Lung (tissue), 16 donors: ENCODE results near the gene HSPB2. TPM values are rescaled to one million over a fixed set of nuclear protein-coding genes. Genes with fewer than 3 reads are reported as not detected.
A peak's percentile ranks its signal among the peaks of the same experiment; 100 is the strongest.

Source experiments
- ATAC-seq: fragments of 200-7000 bp; cut with Tn5 transposase; one replicate; pipeline ENCODE4 v1.9.1; 2020; ENCODE audit warnings: moderate number of reproducible peaks; ENCODE audit not compliant: insufficient read depth, low FRiP score
- DNase-seq, 3 donors: peaks; one replicate each; pipeline ENCODE4 v3.0.0-alpha.2; 2013 to 2017
- H3K27ac ChIP-seq, 2 donors: one replicate each; pipeline ENCODE4 v1.5.1; 2013; ENCODE audit warnings: mild to moderate bottlenecking in 2 of 2, moderate library complexity in 2 of 2, control low read depth in 1 of 2, inconsistent platforms in 1 of 2, low read depth in 1 of 2, low read length in 1 of 2
- H3K27me3 ChIP-seq, 3 donors: one replicate each; pipeline ENCODE4 v1.5.1; 2013; ENCODE audit warnings: low read length in 2 of 3; ENCODE audit not compliant: control insufficient read depth in 3 of 3, insufficient read depth in 3 of 3
- H3K36me3 ChIP-seq, 4 donors: one replicate each; pipeline ENCODE4 v1.5.1; 2013; ENCODE audit warnings: low read length in 4 of 4, mild to moderate bottlenecking in 1 of 4, moderate library complexity in 1 of 4; ENCODE audit not compliant: control insufficient read depth in 4 of 4, insufficient read depth in 4 of 4
- H3K4me1 ChIP-seq, 5 donors: one replicate each; pipeline ENCODE4 v1.5.1; 2013; ENCODE audit warnings: low read length in 5 of 5, mild to moderate bottlenecking in 2 of 5, moderate library complexity in 1 of 5; ENCODE audit not compliant: control insufficient read depth in 5 of 5, insufficient read depth in 5 of 5
- H3K4me3 ChIP-seq: one replicate; pipeline ENCODE4 v1.5.1; 2013; ENCODE audit warnings: mild to moderate bottlenecking, control low read depth, moderate library complexity
- H3K9ac ChIP-seq, 2 donors: one replicate each; pipeline ENCODE4 v1.5.1; 2013; ENCODE audit warnings: low read length in 2 of 2, control low read depth in 1 of 2; ENCODE audit not compliant: insufficient read depth in 1 of 2
- H3K9me3 ChIP-seq, 4 donors: one replicate each; pipeline ENCODE4 v1.5.1; 2013; ENCODE audit warnings: low read length in 3 of 4, mild to moderate bottlenecking in 1 of 4, moderate library complexity in 1 of 4; ENCODE audit not compliant: control insufficient read depth in 4 of 4, insufficient read depth in 3 of 4
- WGBS, 2 donors: extraction: QIAGEN DNeasy Blood & Tissue Kit; methylation state at CpG; one replicate each; pipeline ENCODE4 v1.1.7; 2013; 5-methylcytosine and 5-hydroxymethylcytosine counted together
- long read RNA-seq, 5 donors: transcript quantifications; one replicate each; lab custom pipeline, GENCODE V29; 2026
- polyA plus RNA-seq, 2 donors: library from polyadenylated mRNA; stranded (reverse); fragments of 200-250 nt; gene quantifications; one replicate each; pipeline ENCODE4 v1.2.1, GENCODE V29; 2013
- total RNA-seq, 2 donors: library from RNA; depleted of rRNA in 1 of 2; stranded (reverse); fragments of >200 nt in 1 of 2; gene quantifications; one replicate each; pipeline ENCODE4 v1.2.1, GENCODE V29; 2014 to 2021
- TF ChIP-seq, protein P1 (sequence below): IDR thresholded peaks from 2 replicates; pipeline ENCODE4 v1.5.1; 2012; ENCODE audit warnings: mild to moderate bottlenecking; ENCODE audit errors: control extremely low read depth, extremely low read depth
- donor health status: control.
- donor health status: control.
- donor health status: Bipolar disorder and iron deficiency.
- donor health status: healthy.
- donor health status: DM: yes; HTN: yes; CAD: no.

HSPB2 gene, protein sequence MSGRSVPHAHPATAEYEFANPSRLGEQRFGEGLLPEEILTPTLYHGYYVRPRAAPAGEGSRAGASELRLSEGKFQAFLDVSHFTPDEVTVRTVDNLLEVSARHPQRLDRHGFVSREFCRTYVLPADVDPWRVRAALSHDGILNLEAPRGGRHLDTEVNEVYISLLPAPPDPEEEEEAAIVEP
- total RNA-seq, result 1 to 10 TPM in 1 of 2 donors, under 1 TPM in 1; 0.65 to 4.8 TPM
- polyA plus RNA-seq, result 1 to 10 TPM; 2.9 to 5.4 TPM
- long read RNA-seq, donor 1, transcript HSPB2-201 (2 exons, 1,335 nt), result major isoform, 20 of 20 reads
- long read RNA-seq, donor 1, partial matches to known transcripts, result 0 of 20 reads
- long read RNA-seq, donor 1, other reads (novel, unspliced or antisense), result 0 of 20 reads
- long read RNA-seq, donor 2, transcript HSPB2-201 (2 exons, 1,335 nt), result major isoform, 11 of 11 reads
- long read RNA-seq, donor 2, partial matches to known transcripts, result 0 of 11 reads
- long read RNA-seq, donor 2, other reads (novel, unspliced or antisense), result 0 of 11 reads
- long read RNA-seq, donor 3, transcript HSPB2-201 (2 exons, 1,335 nt), result major isoform, 6 of 34 reads
- long read RNA-seq, donor 3, partial matches to known transcripts, result 0 of 34 reads
- long read RNA-seq, donor 3, other reads (novel, unspliced or antisense), result 28 of 34 reads
- long read RNA-seq, donor 4, transcript HSPB2-201 (2 exons, 1,335 nt), result major isoform, 7 of 7 reads
- long read RNA-seq, donor 4, partial matches to known transcripts, result 0 of 7 reads
- long read RNA-seq, donor 4, other reads (novel, unspliced or antisense), result 0 of 7 reads
- long read RNA-seq, donor 5, transcript HSPB2-201 (2 exons, 1,335 nt), result major isoform, 13 of 13 reads
- long read RNA-seq, donor 5, partial matches to known transcripts, result 0 of 13 reads
- long read RNA-seq, donor 5, other reads (novel, unspliced or antisense), result 0 of 13 reads

DNA sequence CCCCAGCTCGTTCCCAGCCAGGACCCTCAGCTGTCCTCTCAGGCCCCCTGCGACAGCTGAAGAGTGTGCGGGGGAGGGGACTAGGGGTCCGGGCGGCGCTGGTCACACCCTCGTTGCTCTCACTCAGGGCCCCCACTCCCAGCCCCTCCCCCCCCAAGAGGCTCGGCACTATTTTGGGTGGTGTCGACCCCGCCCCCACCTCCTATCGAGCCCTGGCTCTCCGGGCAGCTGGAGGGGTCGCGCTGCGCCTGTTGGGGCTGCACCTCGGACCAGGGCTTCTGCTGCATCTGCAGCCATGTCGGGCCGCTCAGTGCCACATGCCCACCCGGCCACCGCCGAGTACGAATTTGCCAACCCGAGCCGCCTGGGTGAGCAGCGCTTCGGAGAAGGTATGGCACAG, at the start of gene HSPB2:
HSPB2 (plus strand) TSS at position 200 of the 400 bp plus-strand sequence; CDS start at position 296, 96 bp downstream.
- H3K4me1 ChIP-seq, result peaks cover 0 to 32% (median 11%) of the 10 kb centered on the region in 5 donors
- ATAC-seq (no peak), DNase-seq (peak in 1 of 3 donors; percentile 57)
- WGBS, 2 donors, result 10 to 17% methylated on average over 25 to 26 of the region's 26 CpGs
- peaks cover 0 to 6% (median 0%) of the 10 kb centered on the region in 4 donors for H3K36me3 ChIP-seq
- H3K27me3 ChIP-seq, result no peaks in the 10 kb centered on the region
- peak within 1 kb of the TSS; percentile 56 to 71 for H3K9ac ChIP-seq
- H3K4me3 ChIP-seq, result peak within 1 kb of the TSS; percentile 41
- H3K27ac ChIP-seq, result peak within 1 kb of the TSS; percentile 86 to 97
- TF ChIP-seq, protein P1, sequence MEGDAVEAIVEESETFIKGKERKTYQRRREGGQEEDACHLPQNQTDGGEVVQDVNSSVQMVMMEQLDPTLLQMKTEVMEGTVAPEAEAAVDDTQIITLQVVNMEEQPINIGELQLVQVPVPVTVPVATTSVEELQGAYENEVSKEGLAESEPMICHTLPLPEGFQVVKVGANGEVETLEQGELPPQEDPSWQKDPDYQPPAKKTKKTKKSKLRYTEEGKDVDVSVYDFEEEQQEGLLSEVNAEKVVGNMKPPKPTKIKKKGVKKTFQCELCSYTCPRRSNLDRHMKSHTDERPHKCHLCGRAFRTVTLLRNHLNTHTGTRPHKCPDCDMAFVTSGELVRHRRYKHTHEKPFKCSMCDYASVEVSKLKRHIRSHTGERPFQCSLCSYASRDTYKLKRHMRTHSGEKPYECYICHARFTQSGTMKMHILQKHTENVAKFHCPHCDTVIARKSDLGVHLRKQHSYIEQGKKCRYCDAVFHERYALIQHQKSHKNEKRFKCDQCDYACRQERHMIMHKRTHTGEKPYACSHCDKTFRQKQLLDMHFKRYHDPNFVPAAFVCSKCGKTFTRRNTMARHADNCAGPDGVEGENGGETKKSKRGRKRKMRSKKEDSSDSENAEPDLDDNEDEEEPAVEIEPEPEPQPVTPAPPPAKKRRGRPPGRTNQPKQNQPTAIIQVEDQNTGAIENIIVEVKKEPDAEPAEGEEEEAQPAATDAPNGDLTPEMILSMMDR, result no peak
- H3K9me3 ChIP-seq, result no peaks in the 10 kb centered on the region

DNA sequence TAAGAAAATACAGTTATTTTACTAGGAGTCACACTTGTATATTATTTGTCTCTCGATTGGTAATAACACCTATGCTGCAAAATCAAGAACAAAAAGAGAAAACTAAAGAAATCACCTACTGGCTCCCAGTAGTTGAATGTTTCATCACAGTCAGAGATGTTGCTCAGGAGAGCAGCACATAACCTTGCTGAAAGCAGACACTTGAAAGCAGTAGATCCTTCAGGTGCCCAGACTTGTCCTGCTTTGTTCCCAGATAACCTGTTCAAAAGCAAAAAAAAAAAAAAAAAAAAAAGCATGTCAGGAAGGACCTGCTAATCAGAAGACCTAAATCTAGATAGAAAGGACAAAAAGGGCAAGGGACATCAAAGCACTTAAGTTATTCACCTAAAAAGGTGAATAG, 42.4 kb upstream of the HSPB2 start:
- H3K27ac ChIP-seq, result no peak overlapping the region
- H3K36me3 ChIP-seq, result peaks cover 7 to 20% (median 14%) of the 10 kb centered on the region in 4 donors
- TF ChIP-seq, protein P1, result no peak
- no peak for DNase-seq
- H3K27me3 ChIP-seq, result no peaks in the 10 kb centered on the region
- H3K9ac ChIP-seq, result no peak overlapping the region
- H3K9me3 ChIP-seq, result no peaks in the 10 kb centered on the region
- peaks cover 0 to 12% (median 5%) of the 10 kb centered on the region in 5 donors for H3K4me1 ChIP-seq
- ATAC-seq, result no peak
- no peak overlapping the region for H3K4me3 ChIP-seq
- 87 to 96% methylated on average over 1 of the region's 1 CpG for WGBS, 2 donors

DNA sequence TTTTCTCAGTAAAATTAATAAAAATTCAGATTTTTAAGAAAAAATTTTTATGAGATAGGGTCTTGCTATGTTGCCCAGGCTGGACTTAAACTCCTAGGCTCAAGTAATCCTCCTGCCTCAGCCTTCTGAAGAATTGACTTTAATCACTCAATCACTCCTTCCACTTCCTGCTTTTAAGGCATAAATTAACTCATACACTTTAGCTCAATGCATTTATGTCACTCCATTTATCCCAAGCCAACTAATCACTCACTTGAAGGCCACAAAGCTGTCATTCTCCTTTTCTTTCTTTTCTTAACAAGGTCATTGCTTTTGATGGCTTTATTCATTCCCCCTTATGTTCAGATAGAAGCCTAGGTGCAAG, 42.0 kb upstream of the HSPB2 start:
- Histone ChIP-seq H3K9me3 (no peaks in the 10 kb centered on the region), H3K27me3 (no peaks in the 10 kb centered on the region), H3K36me3 (peaks cover 7 to 20% (median 15%) of the 10 kb centered on the region in 4 donors), H3K27ac (no peak overlapping the region), H3K4me1 (peaks cover 0 to 12% (median 5%) of the 10 kb centered on the region in 5 donors), H3K4me3 (peak overlapping the region; percentile 89), H3K9ac (peak overlapping the region; percentile 83 to 88)
- TF ChIP-seq, protein P1, result no peak
- DNase-seq, result no peak
- no peak for ATAC-seq
